Activated T-helper 9 cell treated with anti-CD3 and anti-CD28 coated beads, Interleukin-2, amount 50 U/mL, for 16 hours (primary cell): ENCODE measurements around the gene DPYD.

Source experiments
- DNase-seq: peaks from one replicate; pipeline ENCODE4 v3.0.0-alpha.2; 2020; ENCODE audit warnings: low read depth

DPYD gene

DNA sequence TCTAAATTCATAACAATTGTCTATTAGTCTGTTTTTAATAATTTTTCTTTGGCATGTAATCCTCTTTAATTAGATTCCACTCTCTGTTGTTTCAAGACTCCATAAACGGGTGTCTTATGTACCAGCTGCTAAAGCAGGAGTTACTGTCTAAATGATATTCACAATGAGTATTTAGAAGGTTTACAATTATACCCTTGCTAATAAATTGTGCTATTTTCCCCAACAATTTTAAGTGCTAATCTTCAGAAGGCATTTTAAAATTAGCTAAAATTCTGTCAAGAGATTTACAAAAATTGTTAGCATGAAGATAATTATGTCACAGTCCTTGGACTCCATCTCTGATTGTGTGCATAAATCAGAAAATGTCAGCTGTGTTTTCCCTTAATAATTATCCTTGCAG lies 83.7 kb downstream of the DPYD start:
- DNase-seq = no peak

DNA sequence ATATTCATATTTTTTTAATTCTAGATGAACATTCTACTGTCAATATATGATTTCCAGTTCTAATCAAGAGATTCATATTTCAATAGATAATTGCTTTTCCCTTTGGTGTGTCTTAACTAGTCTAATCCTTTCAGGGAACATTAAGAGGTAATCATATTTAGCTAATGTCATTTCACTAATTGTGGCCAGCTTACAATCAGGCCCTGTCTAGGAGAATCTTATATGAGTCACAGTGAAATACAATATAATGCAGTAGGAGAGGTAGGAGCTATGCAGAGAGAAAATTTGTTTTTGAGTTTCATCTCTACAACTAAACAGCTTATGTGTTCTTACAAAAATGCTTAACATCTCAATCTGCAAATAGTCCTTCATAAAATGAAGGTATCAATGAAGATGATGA lies 85.9 kb downstream of the DPYD start:
- DNase-seq = no peak

DNA sequence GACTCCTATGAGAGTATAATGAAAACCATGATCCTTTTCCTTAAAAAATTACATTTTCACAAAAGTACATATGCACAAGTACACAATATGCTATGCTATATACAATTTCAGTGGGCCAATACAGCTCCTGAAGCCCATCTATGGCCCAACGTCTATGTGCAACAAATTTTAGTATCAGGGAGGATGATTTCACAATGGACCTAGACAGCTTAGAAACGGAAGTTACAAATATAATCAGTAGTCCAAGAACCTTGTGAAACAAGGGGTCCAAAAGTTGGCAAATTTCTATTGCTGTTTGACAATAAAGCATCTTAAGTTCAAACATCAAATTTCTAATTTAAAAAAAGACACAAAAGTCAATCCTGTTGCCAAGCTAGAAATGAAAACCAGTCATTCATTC lies 87.0 kb downstream of the DPYD start:
- DNase-seq = no peak

DNA sequence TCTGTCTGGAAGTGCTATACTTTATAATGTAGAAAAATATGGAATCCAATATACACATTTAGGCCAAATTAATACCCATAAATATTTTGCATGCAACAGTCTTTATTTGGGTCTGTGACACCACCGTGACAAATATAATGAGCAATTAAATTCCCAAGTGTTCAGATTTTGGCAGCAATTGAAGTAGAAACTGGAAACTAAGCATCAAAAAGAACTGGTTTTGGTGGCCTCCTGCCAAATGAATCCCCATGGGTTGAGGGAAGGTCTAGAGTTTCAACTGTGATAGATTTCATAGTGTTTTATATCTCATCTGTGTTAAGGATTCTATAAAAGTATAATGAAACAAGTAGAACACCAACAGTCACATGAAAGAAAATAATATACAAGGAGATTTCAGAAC lies 88.4 kb downstream of the DPYD start:
- no peak for DNase-seq

DNA sequence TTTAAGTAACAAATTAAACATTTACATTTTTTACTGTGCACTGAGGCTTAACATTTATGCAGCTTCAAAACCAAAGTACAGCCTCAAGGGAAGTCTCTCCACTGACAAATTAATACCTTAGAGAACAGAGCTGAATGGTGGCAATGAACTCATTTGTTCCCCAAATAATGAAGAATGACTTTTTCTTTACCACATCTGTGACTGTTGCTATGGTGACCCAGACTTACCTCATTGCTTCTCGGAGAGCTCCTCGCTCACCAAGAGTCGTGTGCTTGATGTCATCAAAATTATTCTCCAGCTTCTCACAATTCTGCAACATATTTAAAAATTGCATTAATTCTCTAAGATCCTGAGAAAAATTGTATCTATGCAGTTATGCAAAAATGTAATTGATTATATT lies 92.9 kb downstream of the DPYD start:
- no peak for DNase-seq

DNA sequence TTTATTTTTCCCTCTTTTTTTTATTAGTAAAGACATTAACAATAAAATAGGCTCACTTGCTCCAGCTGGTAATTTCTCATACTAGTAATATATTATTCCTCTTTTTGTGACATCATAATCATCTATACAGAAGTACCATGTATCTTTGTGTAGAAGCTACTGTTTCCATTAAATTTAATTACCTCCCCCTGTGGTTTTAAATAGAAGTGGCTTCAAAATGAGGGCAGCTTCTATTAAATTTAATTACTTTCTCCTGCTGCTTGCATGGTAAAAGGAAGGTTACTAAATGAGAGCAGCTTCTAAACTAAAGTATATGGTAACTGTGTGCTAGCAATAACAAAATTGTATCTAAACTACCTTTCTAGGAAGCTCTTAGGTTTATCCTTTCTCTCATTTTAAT lies 94.0 kb downstream of the DPYD start:
- no peak for DNase-seq

DNA sequence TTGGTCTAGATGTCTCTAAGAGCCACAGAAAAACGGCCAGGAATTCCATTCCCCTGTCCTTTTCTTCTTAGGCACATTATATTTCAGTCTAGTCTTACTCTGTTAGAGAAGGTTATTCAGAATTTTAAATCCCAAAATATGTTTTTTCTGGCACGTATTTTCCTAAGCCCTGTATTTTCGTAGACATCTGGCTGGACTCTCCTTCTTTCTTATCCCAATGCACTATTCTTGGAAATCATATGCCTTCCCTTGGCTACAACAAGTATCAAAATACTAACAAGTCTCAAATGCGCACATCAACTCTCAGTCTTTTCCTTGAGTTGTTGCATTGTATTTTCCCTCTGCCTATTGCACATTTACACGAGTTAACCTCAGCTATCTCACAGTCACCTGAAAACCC lies 96.2 kb downstream of the DPYD start:
- DNase-seq = no peak

DNA sequence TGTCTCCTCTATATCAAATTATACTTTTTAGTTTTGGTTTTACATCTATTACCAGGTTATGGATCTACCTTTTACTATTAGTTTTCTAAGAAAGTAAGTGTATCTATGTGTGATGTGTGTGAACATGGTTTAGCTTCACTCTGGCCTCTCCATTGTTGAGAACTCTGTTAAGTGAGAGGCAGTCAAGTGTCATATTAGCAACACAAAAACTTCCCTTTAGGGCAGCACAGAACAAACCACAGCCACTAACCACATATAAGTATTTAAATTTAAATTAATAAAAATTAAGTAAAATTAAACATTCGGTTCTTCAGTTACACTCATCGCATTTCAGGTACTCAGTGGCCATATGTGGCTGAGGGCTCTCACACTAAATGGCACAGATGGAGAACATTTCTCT lies 96.6 kb downstream of the DPYD start:
- no peak for DNase-seq

DNA sequence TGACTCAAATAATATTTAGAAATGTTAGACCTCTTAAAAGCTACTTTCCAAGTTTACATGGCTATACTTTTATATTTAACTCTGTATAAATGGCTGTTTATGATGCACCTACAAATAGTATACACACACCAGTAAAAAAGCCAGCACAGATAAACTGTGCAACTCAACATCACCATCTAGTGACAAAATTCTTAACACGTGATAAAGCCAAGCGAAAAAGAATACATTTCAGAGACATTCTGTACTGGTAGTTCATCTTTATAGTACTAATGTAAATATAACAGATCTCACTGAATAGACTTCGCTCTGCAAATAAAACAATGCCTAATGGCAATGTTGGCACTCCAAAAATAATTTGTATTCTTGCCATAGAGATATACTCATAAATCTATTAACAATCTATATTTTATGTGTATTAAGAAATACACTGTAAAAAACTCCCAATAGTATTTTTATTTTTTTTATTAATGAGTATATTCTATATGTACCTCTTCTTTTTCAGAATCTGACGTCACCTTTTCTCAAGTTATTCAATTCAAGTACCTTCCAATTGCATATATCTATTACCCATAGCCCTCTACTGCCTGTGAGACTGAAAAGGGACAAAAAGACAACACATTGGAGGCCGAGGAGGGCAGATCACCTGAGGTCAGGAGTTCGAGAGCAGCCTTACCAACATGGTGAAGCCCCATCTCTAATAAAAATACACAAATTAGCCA lies 100.2 kb downstream of the DPYD start:
- no peak for DNase-seq

DNA sequence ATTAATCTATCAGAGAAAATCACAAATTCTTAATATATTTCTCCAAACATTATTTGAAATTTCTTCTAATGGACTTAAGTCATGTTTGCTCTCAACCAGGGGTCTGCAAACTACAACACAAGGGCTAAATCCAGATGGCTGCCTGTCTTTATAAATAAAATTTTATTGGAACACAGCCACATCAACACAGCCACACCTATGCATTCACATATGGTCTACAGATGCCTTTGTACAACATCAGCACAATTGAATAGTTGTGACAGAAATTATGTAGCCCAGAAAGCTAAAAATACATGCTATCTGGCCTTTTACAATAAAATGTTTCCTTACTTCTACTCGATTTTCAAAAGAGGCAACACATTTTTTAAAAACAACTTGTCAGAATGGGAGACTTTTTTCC lies 103.9 kb downstream of the DPYD start:
- DNase-seq = no peak

DNA sequence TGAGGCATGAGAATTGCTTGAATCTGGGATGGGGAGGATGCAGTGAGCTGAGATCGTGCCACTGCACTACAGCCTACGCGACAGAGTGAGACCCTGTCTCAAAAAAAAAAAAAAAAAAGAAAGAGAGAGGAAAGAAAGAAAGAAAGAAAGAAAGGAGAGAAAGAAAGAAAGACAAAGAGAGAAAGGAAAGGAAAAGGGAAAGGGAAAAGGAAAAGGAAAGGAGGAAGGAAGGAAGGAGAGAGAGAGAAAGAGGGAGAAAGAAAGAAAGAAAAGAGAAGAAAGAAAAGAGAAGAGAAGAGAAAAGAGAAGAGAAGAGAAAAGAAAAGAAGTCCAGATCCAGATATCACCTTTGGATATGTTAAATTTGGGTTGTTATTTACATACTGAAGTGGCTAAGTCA lies 106.0 kb downstream of the DPYD start:
- DNase-seq = no peak

DNA sequence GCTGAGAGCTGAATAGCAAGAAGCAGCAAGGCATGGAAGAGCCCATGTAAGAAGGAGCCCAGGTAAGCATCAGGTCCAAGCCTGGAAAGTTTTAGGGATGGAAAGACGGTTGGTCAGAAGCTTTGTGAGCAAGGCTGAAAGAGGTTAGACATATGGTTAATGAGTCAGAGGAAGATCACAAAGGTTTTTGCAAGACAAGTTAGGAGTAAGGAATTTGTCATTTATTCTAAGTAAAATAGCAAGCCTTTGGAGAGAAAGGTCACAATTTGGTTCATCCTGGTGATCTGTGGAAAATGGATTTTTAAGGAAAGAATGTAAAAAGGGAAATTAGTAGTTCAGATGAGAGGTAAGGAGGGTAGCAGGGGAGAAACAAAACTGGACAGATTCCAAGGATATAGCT lies 106.7 kb downstream of the DPYD start:
- DNase-seq = no peak

DNA sequence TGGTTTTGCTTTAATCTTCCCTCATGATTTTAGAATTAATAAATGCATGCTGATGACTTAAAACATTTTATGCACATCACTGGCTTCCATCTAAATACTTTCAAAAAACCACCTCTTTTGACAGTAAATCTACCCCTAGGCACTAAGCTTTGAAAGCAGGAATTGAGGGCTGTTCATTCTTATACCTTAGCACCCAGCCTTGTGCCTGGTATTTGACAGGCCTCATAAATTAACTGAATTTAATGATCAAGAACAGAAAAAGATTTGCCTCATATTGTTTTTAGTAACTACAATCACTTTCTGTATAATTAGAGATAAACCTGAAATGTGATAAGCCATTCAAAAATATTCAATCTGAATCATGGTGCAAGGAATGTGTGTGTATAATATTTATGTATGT lies 108.8 kb downstream of the DPYD start:
- no peak for DNase-seq

DNA sequence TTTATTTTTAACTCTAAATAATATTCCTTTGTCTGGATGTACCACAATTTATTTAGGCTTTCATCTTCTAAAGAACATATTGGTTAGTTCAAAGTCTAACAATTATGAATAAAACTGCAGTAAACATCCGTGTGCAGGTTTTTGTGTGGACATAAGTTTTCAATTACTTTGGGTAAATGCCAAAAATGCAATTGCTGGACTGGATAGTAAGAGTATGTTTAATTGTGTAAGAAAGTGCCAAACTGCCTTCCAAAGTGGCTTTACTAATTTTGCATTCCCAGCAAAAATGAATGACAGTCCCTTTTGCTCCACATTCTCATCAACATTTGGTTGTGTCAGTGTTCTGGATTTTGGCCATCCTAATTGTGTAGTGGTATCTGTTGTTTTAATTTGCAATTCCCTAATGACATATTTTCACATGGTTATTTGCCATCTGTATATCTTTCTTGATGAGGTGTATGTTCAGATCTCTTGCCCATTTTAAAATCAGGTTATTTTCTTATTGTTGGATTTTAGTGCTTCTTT lies 113.8 kb downstream of the DPYD start:
- no peak for DNase-seq

DNA sequence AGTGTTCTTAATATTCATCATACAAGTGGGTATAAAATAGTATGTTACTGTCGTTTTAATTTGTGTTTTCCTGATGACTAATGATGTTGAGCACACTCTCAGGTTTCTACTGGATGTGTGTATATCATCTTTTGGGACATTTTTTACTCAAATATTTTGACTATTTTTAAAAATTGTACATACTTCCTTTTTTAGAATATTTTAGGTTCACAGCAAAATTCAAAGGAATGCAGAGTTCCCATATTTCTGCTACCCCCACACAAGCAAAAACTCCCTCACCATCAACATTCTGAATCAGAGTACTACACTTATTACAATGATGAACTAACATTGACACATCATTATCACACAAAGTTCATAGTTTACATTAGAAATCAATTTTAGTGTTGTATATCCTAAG lies 114.5 kb downstream of the DPYD start:
- no peak for DNase-seq

DNA sequence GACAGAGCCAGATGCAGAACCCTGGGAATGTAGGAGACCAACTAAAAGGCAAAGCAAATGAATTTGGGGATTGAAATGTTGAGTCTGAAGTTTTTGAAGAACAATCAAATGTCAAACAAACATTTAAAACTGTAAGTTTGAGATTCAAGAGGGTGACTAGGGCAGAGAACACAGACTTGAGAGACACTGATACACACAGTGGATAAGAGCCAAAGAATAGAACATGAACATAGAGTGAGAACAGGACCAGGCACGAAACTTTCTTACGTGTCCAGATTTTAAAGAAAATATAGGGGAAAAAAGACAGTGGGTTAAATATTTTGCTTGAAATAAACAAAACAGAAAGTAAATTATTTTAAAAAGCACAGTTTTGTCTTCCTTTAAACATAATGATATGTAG lies 115.7 kb downstream of the DPYD start:
- no peak for DNase-seq

DNA sequence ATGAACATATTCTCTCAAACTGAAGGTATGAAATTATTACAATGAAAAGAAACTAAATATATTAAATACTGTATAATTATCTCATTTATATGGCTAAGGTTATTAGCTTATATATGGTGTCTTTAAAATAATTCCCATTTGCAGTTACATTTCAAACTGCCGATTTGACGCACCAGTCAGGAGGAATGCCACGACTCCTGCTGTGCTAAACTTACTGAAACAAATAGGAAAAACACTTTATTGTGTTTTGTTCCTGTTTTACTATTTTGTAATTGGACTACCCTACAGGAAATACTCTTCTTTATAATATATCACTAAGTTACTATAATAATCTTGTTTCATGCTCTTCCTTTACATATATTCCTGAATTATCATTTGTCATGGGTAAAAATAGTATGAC lies 117.8 kb downstream of the DPYD start:
- DNase-seq = no peak

DNA sequence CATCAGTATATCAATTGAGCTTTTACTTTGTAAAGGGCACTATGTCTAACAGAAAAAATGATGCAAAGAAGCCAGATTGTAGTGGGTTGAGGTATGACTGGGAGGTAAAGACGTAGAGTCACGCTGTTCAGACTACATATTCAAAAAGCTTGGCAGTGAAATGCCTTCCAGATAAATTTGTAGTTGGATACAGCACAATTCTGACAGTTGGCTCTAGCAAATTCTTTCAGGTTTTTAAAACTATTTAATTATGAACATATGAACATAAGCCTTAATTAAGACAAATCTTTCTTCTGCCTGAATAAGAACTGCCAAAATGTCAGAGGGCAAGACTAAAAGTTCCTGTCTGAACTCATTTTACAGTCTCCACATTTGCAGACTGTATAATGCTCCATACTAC lies 118.8 kb downstream of the DPYD start:
- no peak for DNase-seq

DNA sequence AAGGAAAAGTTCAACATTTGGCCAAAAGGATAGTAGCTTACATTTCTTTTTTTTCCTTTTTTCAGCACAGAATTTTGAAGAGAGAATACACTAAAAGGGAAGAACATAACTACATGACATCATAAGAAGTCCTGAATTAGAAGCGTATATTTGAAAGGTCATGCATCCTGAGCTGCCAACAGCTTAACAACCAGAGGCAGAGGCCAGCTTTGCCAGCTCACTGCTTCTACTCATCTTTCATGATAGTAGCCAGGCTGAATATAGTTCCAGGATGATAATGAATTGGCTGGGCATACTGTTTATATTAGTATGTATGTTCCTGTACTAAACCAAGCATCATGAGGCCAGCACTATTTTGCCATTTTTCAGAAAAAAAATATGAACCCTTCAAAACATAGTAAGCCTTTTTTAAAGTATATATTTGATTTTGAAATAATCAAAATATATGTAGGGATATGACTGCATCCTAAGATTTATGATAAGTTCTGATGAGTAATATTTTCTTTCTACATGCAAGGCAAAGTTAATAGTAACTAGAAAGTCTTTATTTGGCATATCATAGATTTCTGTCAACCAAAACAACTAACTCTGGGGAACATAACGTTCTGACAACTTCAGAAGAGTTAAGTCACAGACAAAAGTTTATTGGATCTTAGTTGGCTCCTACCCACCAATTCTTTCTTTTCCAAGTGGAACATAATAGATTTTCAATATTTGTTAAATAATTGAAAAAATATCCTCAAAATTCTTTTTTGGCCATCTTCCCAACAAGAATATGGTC lies 123.2 kb downstream of the DPYD start:
- DNase-seq = no peak

DNA sequence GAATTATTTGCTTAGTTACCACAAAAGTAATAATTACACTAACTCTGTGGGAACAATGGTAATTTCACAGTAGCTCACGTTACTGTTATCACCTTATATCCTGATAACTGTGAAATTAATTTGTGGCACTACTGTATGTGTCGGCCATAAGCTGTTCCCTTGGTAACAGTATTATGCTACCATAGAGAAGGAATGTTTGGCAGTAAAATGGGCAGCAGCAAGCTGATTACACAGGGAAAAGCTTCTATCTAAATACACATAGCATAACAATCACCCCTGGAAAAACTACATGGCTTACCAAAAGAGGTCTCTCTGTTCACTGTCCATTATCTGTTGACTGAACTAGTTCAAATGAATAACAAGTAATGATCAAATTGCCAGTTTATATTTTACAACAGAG lies 124.1 kb downstream of the DPYD start:
- DNase-seq = no peak

DNA sequence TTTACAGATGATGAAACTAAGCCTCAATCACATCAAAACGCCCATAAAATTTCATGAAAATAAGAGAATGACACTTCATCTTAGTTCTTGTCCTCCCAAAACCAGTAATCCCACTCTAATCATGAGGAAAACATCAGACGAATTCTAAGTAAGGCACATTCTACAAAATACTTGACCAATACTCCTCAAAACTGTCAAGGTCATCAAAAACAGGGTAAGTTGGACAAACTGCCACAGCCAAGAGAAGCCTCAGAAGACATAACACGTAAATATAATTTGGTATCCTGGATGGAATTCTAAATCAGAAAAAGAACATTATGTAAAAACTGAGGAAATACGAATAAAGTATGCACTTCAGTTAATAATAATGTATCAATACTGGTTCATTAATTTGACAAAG lies 128.2 kb downstream of the DPYD start:
- no peak for DNase-seq

DNA sequence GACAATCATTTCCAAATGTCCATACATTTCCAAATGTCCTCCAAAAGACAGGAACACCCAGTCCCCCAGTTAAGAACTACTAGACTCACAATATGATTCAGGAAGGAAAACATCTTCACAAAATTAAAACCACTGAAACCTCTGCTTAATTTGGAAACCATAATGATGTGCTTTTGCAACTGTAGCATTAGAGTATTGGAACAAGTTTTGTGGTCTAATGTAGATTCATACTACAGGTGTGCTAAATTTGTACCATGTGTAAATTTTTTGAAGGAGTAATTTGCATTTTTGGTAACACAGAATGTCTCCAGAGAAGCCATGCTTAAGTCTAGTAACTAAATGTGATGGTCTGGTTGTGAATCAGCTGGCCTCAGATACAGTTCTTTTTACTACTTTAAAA lies 129.6 kb downstream of the DPYD start:
- DNase-seq = no peak

DNA sequence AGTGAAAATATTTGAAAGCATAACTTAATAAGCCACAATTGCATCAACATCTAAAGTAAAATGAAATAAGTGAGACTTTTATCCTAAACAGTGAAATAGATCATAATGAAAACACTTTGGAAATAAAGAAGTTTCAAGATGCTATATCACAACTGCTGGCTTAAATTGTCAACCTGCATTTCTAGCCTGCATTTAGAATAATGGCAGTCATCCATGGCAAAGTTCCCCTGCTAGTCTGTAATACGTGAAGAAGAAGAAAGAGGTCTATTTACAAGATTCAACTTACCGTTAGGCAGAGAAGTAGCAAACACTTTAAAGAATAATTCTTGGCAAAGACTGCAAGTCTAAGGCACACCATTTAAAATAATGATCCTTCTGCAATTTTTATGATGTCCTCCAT lies 133.6 kb downstream of the DPYD start:
- no peak for DNase-seq

DNA sequence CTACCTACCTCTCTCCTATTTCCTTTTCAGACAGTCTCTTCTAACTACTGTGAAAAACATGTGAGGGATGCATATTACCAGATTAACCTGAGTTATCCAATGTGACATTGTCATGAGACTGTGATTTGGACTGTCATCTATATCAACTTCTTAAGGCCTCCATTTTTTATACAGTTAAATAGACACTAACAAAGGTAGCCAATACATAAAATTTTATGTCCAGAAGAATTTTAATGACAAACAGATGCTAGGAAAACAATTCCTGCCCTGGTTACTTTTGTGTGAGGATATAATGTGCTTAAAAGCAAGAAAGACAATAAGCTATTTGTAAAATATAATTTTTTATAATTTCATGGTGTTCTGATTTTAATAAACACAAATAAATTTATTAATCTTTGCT lies 136.2 kb downstream of the DPYD start:
- no peak for DNase-seq
